GM12878 (cell line): ENCODE results near the gene SLC25A44. TPM values are rescaled to one million over a fixed set of nuclear protein-coding genes. Genes with fewer than 3 reads are reported as not detected.
A peak's percentile ranks its signal among the peaks of the same experiment; 100 is the strongest.

ENCODE experiments used
- ATF2 ChIP-seq: IDR thresholded peaks from 2 replicates; pipeline ENCODE4 v1.6.1; 2012; ENCODE audit warnings: low read length, inconsistent platforms
- ATF7 ChIP-seq: fragments of 450-650 bp; IDR thresholded peaks from 2 replicates; pipeline ENCODE4 v1.6.1; 2016; ENCODE audit warnings: low read depth, mild to moderate bottlenecking
- BCL11A ChIP-seq: IDR thresholded peaks from 2 replicates; pipeline ENCODE4 v1.6.1; 2011; ENCODE audit warnings: low read depth, low read length
- CHD4 ChIP-seq: fragments of 200-600 bp; sonication (generic); IDR thresholded peaks from 2 replicates; pipeline ENCODE4 v1.6.1; 2016; ENCODE audit warnings: mild to moderate bottlenecking
- CTCF ChIP-seq, 3 experiments: IDR thresholded peaks in 2 of 3; conservative IDR thresholded peaks in 1 of 3; 2 replicates each; pipeline ENCODE4 v1.5.1; 2011; ENCODE audit warnings: low read depth in 3 of 3, low read length in 3 of 3, mild to moderate bottlenecking in 3 of 3, control low read depth in 2 of 3, moderate library complexity in 2 of 3, inconsistent platforms in 1 of 3, mixed read lengths in 1 of 3; ENCODE audit not compliant: control insufficient read depth in 2 of 3, insufficient read depth in 1 of 3; ENCODE audit errors: extremely low read depth in 1 of 3
- E2F8 ChIP-seq: fragments of 450-650 bp; IDR thresholded peaks from 2 replicates; pipeline ENCODE4 v1.6.1; 2018; ENCODE audit warnings: mild to moderate bottlenecking, low read depth, moderate library complexity; ENCODE audit not compliant: partially characterized antibody
- EP300 ChIP-seq, 2 experiments: fragments of 150-350 bp in 1 of 2; IDR thresholded peaks; 2 replicates each; pipeline ENCODE4 v1.6.1; 2011 to 2012; ENCODE audit warnings: low read depth in 2 of 2, low read length in 2 of 2, borderline replicate concordance in 1 of 2, improper control_type of control experiment in 1 of 2, inconsistent platforms in 1 of 2; ENCODE audit not compliant: control insufficient read depth in 1 of 2
- HDAC2 ChIP-seq: fragments of 200-600 bp; sonication (generic); IDR thresholded peaks from 2 replicates; pipeline ENCODE4 v1.6.1; 2017
- KDM1A ChIP-seq: fragments of 200-600 bp; sonication (generic); IDR thresholded peaks from 2 replicates; pipeline ENCODE4 v1.6.1; 2016; ENCODE audit warnings: borderline replicate concordance
- MYC ChIP-seq: IDR thresholded peaks from 2 replicates; pipeline ENCODE4 v1.6.1; 2011; ENCODE audit warnings: mild to moderate bottlenecking, low read length, moderate library complexity, inconsistent platforms; ENCODE audit not compliant: insufficient read depth, insufficient replicate concordance, insufficient read length, severe bottlenecking
- PML ChIP-seq: IDR thresholded peaks from 2 replicates; pipeline ENCODE4 v1.6.1; 2012; ENCODE audit warnings: low read length, inconsistent platforms
- RAD51 ChIP-seq: fragments of 450-650 bp; IDR thresholded peaks from 2 replicates; pipeline ENCODE4 v1.6.1; 2016; ENCODE audit warnings: moderate library complexity, mild to moderate bottlenecking, inconsistent platforms
- RCOR1 ChIP-seq: conservative IDR thresholded peaks from 2 replicates; pipeline ENCODE4 v1.6.1; 2012; ENCODE audit warnings: low read depth, low read length, improper control_type of control experiment
- RELB ChIP-seq: fragments of 450-650 bp; IDR thresholded peaks from 2 replicates; pipeline ENCODE4 v1.6.1; 2017; ENCODE audit warnings: low read depth, mild to moderate bottlenecking, moderate library complexity
- RUNX3 ChIP-seq: IDR thresholded peaks from 2 replicates; pipeline ENCODE4 v1.6.1; 2012; ENCODE audit warnings: low read length, inconsistent platforms
- WRNIP1 ChIP-seq: IDR thresholded peaks from 2 replicates; pipeline ENCODE4 v1.6.1; 2011; ENCODE audit warnings: low read depth, low read length, improper control_type of control experiment, borderline replicate concordance
- YBX1 ChIP-seq: fragments of 450-650 bp; IDR thresholded peaks from 2 replicates; pipeline ENCODE4 v1.6.1; 2016; ENCODE audit warnings: antibody characterized with exemption
- ZNF217 ChIP-seq: fragments of 450-650 bp; IDR thresholded peaks from 2 replicates; pipeline ENCODE4 v1.6.1; 2017; ENCODE audit warnings: antibody characterized with exemption, mild to moderate bottlenecking
- ZNF274 ChIP-seq: IDR thresholded peaks from one replicate; pipeline ENCODE4 v1.8.0; 2011; ENCODE audit not compliant: insufficient read length, insufficient read depth
- polyA plus RNA-seq, 11 experiments: library from polyadenylated mRNA; depleted of rRNA in 4 of 11; unstranded in 6 of 11; stranded (reverse) in 5 of 11; fragments of >200 nt; fragmentation: Nextera tagmentation in 4 of 11; fragmentation: Illumina TruSeq in 1 of 11; extraction: Ambion mirVana in 4 of 11; extraction: Trizol in 1 of 11; gene quantifications; 1 replicate in 1 of 11; 2 replicates in 10 of 11; pipeline versions ENCODE4 v1.2.1 to v1.2.3, GENCODE V29; 2011 to 2016; ENCODE audit warnings: inconsistent platforms in 2 of 11, missing spikeins in 2 of 11, low read depth in 1 of 11
- total RNA-seq, 4 experiments: library from RNA; depleted of rRNA in 3 of 4; stranded (reverse); fragments of >200 nt in 3 of 4; fragmentation: Illumina TruSeq in 1 of 4; extraction: Trizol in 1 of 4; gene quantifications; 2 replicates each; pipeline versions ENCODE4 v1.2.1 to v1.2.3, GENCODE V29; 2013 to 2021

The SLC25A44 gene
- total and polyA plus RNA-seq, 10 of the 15 experiments (the other 5 are each of a cell fraction or from before 2014, with no cell fraction given) = 7.1 to 43.3 (median 30.4) TPM

GRCh38 chr1:156146020-156146768 is 47.7 kb upstream of the SLC25A44 start (continued):
- TF ChIP-seq RAD51 (no peak), CHD4 (no peak), PML (no peak), ATF2 (no peak), KDM1A (no peak), EP300 (IDR thresholded peaks at IDR 0.05; ENCODE audit: borderline replicate concordance in 1 of 2, control insufficient read depth in 1 of 2, low read depth in 2 of 2, low read length in 2 of 2) (no peak), RCOR1 (no peak), HDAC2 (no peak), BCL11A (no peak), RELB (0 out of 2 replicates have a peak, but pooled peaks have one; percentile 34), YBX1 (no peak), CTCF (IDR thresholded peaks at IDR 0.05 in 2 of 3, conservative IDR thresholded peaks at IDR 0.05 in 1 of 3; ENCODE audit: control insufficient read depth in 2 of 3, extremely low read depth in 1 of 3, insufficient read depth in 1 of 3, low read depth in 3 of 3, low read length in 3 of 3) (peak; percentile 74 to 82 (median 77)), RUNX3 (no peak), WRNIP1 (no peak), ZNF274 (no peak), ZNF217 (no peak), ATF7 (no peak), E2F8 (no peak), MYC (no peak)
